Measurements from ENCODE around the gene PTPRD. TPM values are rescaled to one million over a fixed set of nuclear protein-coding genes. Genes with fewer than 3 reads are reported as not detected.

The PTPRD gene
- total RNA-seq, 1 experiment from 2014 or later = not detected

GRCh38 chr9:10339152-10339551 is 273.6 kb downstream of the PTPRD start:
- no peaks in the 10 kb centered on the region for H3K36me3 ChIP-seq (ENCODE audit: insufficient read depth, low read length, poor library complexity, severe bottlenecking)
- ChIA-PET POLR2A (ENCODE audit: low non-redundant PET) (no interaction called here), CTCF (no interaction called here)
- BruUV-seq (replicated peaks) = no TSS peak
- no peak overlapping the region for H3K27ac ChIP-seq (ENCODE audit: low read depth, low read length, poor library complexity, severe bottlenecking)
- no peaks in the 10 kb centered on the region for H3K9me3 ChIP-seq (ENCODE audit: low read depth, low read length, poor library complexity, severe bottlenecking)
- no peaks in the 10 kb centered on the region for H3K27me3 ChIP-seq (replicated peaks; ENCODE audit: insufficient read depth, low read depth, low read length, poor library complexity)
- H3K4me1 ChIP-seq (ENCODE audit: insufficient read depth, low read length, poor library complexity, severe bottlenecking) = no peaks in the 10 kb centered on the region
- intact Hi-C loops (cut with micrococcal nuclease; ENCODE audit: unreplicated experiment) = no loop called here
- no peak overlapping the region for H3K4me3 ChIP-seq (ENCODE audit: low read depth, low read length, poor library complexity, severe bottlenecking)
- no peak for DNase-seq (ENCODE audit: low spot score)
- TF ChIP-seq, protein P1, sequence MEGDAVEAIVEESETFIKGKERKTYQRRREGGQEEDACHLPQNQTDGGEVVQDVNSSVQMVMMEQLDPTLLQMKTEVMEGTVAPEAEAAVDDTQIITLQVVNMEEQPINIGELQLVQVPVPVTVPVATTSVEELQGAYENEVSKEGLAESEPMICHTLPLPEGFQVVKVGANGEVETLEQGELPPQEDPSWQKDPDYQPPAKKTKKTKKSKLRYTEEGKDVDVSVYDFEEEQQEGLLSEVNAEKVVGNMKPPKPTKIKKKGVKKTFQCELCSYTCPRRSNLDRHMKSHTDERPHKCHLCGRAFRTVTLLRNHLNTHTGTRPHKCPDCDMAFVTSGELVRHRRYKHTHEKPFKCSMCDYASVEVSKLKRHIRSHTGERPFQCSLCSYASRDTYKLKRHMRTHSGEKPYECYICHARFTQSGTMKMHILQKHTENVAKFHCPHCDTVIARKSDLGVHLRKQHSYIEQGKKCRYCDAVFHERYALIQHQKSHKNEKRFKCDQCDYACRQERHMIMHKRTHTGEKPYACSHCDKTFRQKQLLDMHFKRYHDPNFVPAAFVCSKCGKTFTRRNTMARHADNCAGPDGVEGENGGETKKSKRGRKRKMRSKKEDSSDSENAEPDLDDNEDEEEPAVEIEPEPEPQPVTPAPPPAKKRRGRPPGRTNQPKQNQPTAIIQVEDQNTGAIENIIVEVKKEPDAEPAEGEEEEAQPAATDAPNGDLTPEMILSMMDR (conservative IDR thresholded peaks at IDR 0.05; ENCODE audit: low read depth, low read length) = no peak
- TF ChIP-seq EZH2 (IDR thresholded peaks at IDR 0.05; ENCODE audit: borderline replicate concordance, low read depth, low read length, poor library complexity, severe bottlenecking) = no peak

- Histone ChIP-seq H3K4me1 (ENCODE audit: insufficient read depth, low read length, poor library complexity, severe bottlenecking) (no peaks in the 10 kb centered on the region), H3K4me3 (ENCODE audit: low read depth, low read length, poor library complexity, severe bottlenecking) (no peak overlapping the region), H3K27ac (ENCODE audit: low read depth, low read length, poor library complexity, severe bottlenecking) (no peak overlapping the region), H3K9me3 (ENCODE audit: low read depth, low read length, poor library complexity, severe bottlenecking) (no peaks in the 10 kb centered on the region), H3K36me3 (ENCODE audit: insufficient read depth, low read length, poor library complexity, severe bottlenecking) (no peaks in the 10 kb centered on the region), H3K27me3 (replicated peaks; ENCODE audit: insufficient read depth, low read depth, low read length, poor library complexity) (no peaks in the 10 kb centered on the region)
- ChIA-PET POLR2A (ENCODE audit: low non-redundant PET) (no interaction called here), CTCF (no interaction called here)
- intact Hi-C loops (cut with micrococcal nuclease; ENCODE audit: unreplicated experiment) = no loop called here
- DNase-seq (ENCODE audit: low spot score) = no peak
- no TSS peak for BruUV-seq (replicated peaks)
- TF ChIP-seq, protein P1 (conservative IDR thresholded peaks at IDR 0.05; ENCODE audit: low read depth, low read length) = no peak
- TF ChIP-seq EZH2 (IDR thresholded peaks at IDR 0.05; ENCODE audit: borderline replicate concordance, low read depth, low read length, poor library complexity, severe bottlenecking) = no peak
Measured at GRCh38 chr9:10331157-10331556, 281.6 kb downstream of the PTPRD start.

DNA sequence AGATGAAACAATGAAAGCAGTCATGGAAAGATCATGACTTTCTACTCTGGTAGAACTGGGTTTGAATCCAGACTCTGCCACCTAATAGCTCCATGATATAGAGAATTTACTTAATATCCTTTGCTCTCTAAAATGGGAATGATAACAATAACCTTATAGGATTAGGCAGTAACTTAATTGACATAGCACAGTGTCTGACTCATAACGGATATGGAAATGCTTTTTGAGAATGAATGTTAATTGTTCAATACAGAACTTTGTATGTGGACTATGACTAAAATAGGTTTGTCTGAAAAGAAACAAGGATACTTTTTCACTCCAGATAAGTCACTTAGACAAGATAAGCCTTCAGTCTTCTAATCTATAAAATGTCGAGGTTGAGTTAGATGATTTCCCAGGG is 330.7 kb downstream of the PTPRD start:
- no peaks in the 10 kb centered on the region for H3K4me1 ChIP-seq (ENCODE audit: insufficient read depth, low read length, poor library complexity, severe bottlenecking)
- no peak for TF ChIP-seq EZH2 (IDR thresholded peaks at IDR 0.05; ENCODE audit: borderline replicate concordance, low read depth, low read length, poor library complexity, severe bottlenecking)
- TF ChIP-seq, protein P1 (conservative IDR thresholded peaks at IDR 0.05; ENCODE audit: low read depth, low read length) = no peak
- peak; percentile 33 for DNase-seq (ENCODE audit: low spot score)
- H3K27me3 ChIP-seq (replicated peaks; ENCODE audit: insufficient read depth, low read depth, low read length, poor library complexity) = no peaks in the 10 kb centered on the region
- POLR2A ChIA-PET (ENCODE audit: low non-redundant PET) = no interaction called here
- intact Hi-C loops (cut with micrococcal nuclease; ENCODE audit: unreplicated experiment) = no loop called here
- CTCF ChIA-PET = no interaction called here
- H3K36me3 ChIP-seq (ENCODE audit: insufficient read depth, low read length, poor library complexity, severe bottlenecking) = no peaks in the 10 kb centered on the region
- BruUV-seq (replicated peaks) = no TSS peak
- H3K27ac ChIP-seq (ENCODE audit: low read depth, low read length, poor library complexity, severe bottlenecking) = no peak overlapping the region
- H3K4me3 ChIP-seq (ENCODE audit: low read depth, low read length, poor library complexity, severe bottlenecking) = no peak overlapping the region
- H3K9me3 ChIP-seq (ENCODE audit: low read depth, low read length, poor library complexity, severe bottlenecking) = no peaks in the 10 kb centered on the region
